ENCODE data around the gene INPP5E. TPM values are rescaled to one million over a fixed set of nuclear protein-coding genes. Genes with fewer than 3 reads are reported as not detected.

INPP5E gene
- total RNA-seq, 1 donor from 2014 or later, result 24.0 TPM

DNA sequence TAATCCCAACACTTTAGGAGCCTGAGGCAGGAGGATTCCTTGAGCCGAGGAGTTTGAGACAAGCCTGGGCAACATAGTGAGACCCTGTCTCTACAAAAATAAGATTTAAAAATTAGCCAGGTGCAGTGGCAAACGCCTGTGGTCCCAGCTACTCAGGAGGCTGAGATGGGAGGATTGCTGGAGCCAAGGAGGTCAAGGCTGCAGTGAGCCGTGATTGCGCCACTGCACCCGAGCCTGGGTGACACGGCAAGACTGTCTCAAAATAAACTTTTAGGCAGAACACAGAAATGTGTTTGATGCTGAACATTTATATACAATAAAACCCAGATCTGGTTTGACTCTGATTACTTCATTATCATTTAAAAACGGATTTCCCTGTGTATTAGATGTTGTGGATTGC is 34.2 kb downstream of the INPP5E start:
- DNase-seq (ENCODE audit: extremely low spot score, unreplicated experiment), result no peak
- H3K9me3 Mint-ChIP-seq, result no peaks in the 10 kb centered on the region
- no peak overlapping the region for H3K4me3 Mint-ChIP-seq
- H3K27me3 Mint-ChIP-seq, result no peaks in the 10 kb centered on the region
- no peaks in the 10 kb centered on the region for H3K36me3 Mint-ChIP-seq
- H3K4me1 Mint-ChIP-seq (ENCODE audit: unreplicated experiment), result peaks cover 10% of the 10 kb centered on the region
- H3K27ac Mint-ChIP-seq, result no peak overlapping the region
- TF ChIP-seq, protein P1, sequence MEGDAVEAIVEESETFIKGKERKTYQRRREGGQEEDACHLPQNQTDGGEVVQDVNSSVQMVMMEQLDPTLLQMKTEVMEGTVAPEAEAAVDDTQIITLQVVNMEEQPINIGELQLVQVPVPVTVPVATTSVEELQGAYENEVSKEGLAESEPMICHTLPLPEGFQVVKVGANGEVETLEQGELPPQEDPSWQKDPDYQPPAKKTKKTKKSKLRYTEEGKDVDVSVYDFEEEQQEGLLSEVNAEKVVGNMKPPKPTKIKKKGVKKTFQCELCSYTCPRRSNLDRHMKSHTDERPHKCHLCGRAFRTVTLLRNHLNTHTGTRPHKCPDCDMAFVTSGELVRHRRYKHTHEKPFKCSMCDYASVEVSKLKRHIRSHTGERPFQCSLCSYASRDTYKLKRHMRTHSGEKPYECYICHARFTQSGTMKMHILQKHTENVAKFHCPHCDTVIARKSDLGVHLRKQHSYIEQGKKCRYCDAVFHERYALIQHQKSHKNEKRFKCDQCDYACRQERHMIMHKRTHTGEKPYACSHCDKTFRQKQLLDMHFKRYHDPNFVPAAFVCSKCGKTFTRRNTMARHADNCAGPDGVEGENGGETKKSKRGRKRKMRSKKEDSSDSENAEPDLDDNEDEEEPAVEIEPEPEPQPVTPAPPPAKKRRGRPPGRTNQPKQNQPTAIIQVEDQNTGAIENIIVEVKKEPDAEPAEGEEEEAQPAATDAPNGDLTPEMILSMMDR (conservative IDR thresholded peaks at IDR 0.05), result no peak

DNA sequence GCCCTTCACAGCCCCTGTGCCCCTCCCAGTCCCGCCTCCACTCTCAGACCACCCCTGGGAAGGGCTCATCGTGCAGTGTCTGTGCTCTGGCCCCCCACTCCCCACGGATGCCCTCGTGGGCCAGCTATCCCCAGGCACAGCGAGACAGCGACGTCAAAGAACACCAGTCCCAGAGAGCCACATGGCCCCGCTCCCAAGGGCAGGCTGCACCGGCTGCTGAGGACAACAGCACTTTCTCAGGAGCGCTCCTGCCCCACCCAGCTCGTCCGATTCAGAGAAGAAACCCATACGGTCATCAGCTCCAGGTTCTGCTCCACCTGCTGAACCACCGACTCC is 34.9 kb downstream of the INPP5E start:
- no peak overlapping the region for H3K4me3 Mint-ChIP-seq

DNA sequence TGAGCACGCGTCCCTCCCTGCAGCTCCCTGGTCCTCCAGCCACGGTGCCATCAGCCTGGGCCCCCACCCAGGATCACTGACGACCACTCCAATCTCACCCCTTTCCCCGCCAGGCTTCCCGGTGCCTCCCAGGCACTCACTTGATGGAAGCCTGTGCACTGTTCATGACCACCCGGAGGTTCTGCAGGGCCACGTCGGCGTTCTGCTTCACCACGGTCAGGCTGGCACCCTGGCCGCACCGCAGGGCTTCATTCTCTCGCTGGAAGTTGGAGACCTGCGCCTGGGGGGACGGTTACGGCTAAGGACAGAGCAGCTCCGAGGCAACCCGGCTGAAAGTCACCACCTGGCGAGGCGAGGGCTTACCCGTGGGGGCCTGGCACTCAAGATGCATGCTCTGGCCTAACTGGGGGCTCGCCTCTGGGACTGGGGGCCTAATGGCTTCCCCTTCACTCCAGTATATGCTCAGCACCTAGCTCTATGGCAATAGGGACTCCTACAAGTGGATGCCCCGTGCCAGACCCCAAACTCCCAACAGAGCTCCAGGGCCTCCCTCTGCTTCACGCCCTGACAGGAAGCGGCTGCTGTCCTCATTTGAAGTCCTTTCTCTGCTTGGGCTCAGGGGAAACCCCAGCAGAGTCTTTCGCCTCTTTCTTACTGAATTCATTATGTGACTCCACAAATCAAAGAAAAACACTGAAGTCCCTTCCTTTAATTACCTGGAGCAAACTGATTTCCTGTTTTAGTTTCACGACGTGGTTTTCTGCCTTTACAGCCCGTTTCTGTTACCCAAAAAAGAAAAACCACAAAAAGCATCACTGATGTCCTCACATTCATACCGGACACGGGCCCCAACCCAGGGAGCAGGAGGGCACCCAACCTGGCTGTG is 35.5 kb downstream of the INPP5E start:
- H3K9me3 Mint-ChIP-seq, result no peaks in the 10 kb centered on the region
- no peaks in the 10 kb centered on the region for H3K27me3 Mint-ChIP-seq
- H3K4me1 Mint-ChIP-seq (ENCODE audit: unreplicated experiment), result peaks cover 5% of the 10 kb centered on the region
- H3K4me3 Mint-ChIP-seq, result no peak overlapping the region
- H3K36me3 Mint-ChIP-seq, result no peaks in the 10 kb centered on the region
- TF ChIP-seq, protein P1 (conservative IDR thresholded peaks at IDR 0.05), result no peak
- no peak overlapping the region for H3K27ac Mint-ChIP-seq
- no peak for DNase-seq (ENCODE audit: extremely low spot score, unreplicated experiment)

More for the DNA sequence above, 34.9 kb downstream of the INPP5E start:
- peaks cover 8% of the 10 kb centered on the region for H3K4me1 Mint-ChIP-seq (ENCODE audit: unreplicated experiment)
- no peak overlapping the region for H3K27ac Mint-ChIP-seq
- TF ChIP-seq, protein P1 (conservative IDR thresholded peaks at IDR 0.05), result no peak
- H3K27me3 Mint-ChIP-seq, result no peaks in the 10 kb centered on the region
- H3K9me3 Mint-ChIP-seq, result no peaks in the 10 kb centered on the region
- no peak for DNase-seq (ENCODE audit: extremely low spot score, unreplicated experiment)
- H3K36me3 Mint-ChIP-seq, result no peaks in the 10 kb centered on the region

DNA sequence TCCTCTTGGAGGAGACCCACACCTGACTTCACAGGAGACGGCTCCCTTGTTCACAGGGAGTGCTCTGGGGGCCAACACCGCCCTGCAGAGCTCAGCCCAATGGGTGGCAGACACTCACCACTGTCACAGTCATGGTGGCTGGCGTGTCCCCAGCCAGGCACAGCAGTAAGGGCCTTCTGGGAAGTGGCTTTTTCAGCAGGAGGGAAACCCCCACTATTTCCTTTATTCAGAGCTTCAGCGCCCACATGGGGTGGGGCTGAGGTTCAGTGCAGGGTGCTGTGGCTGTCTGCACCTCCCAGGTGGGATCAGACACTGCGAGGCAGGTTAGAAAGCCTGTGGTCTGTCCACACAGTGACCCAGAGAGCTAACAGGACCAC is 36.1 kb downstream of the INPP5E start:
- no peaks in the 10 kb centered on the region for H3K27me3 Mint-ChIP-seq
- TF ChIP-seq, protein P1 (conservative IDR thresholded peaks at IDR 0.05), result no peak
- no peak for DNase-seq (ENCODE audit: extremely low spot score, unreplicated experiment)
- no peaks in the 10 kb centered on the region for H3K9me3 Mint-ChIP-seq
- H3K4me3 Mint-ChIP-seq, result no peak overlapping the region
- peaks cover 7% of the 10 kb centered on the region for H3K4me1 Mint-ChIP-seq (ENCODE audit: unreplicated experiment)
- H3K27ac Mint-ChIP-seq, result no peak overlapping the region
- H3K36me3 Mint-ChIP-seq, result no peaks in the 10 kb centered on the region

DNA sequence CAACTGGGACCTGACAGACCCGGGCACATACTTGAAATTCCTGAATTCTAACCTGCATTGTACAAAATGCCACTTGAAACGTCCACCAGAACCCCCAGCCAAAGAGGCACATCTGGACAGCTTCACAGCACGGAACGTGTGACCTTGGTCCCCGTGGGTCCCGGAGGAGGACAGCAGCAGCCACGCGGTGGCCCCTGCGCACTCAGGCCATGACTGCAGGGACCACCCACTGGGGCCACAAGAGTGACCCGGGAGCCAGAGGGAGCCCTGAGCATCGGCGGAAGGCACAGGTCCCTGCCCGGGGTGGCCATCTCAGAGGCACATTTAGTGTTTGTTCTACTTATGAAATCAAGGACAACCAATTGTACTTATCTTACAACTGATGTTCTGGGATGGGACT is 37.6 kb downstream of the INPP5E start:
- Mint-ChIP-seq H3K9me3 (no peaks in the 10 kb centered on the region), H3K27me3 (no peaks in the 10 kb centered on the region), H3K36me3 (no peaks in the 10 kb centered on the region), H3K4me3 (no peak overlapping the region), H3K27ac (no peak overlapping the region), H3K4me1 (ENCODE audit: unreplicated experiment) (peaks cover 7% of the 10 kb centered on the region)
- DNase-seq (ENCODE audit: extremely low spot score, unreplicated experiment), result no peak
- TF ChIP-seq, protein P1 (conservative IDR thresholded peaks at IDR 0.05), result no peak

Measured in type B pancreatic cell (in vitro differentiated cells).